Neural cell (in vitro differentiated cells): ENCODE measurements around the gene LAYN.

Experiments used
- EP300 ChIP-seq: fragments of 450-650 bp; conservative IDR thresholded peaks from 2 replicates; pipeline ENCODE4 v1.6.1; 2014; ENCODE audit warnings: antibody characterized with exemption, mild to moderate bottlenecking, moderate library complexity; ENCODE audit not compliant: poor library complexity, severe bottlenecking
- EZH2 ChIP-seq: fragments of 200-600, 300-800 bp; shearing (Covaris generic), sonication (generic); IDR thresholded peaks from 2 replicates; pipeline ENCODE4 v1.6.1; 2014; ENCODE audit warnings: antibody characterized with exemption, low read length, borderline replicate concordance, mild to moderate bottlenecking; ENCODE audit not compliant: insufficient read depth, poor library complexity, severe bottlenecking
- POLR2AphosphoS5 ChIP-seq: IDR thresholded peaks from 2 replicates; pipeline ENCODE4 v1.6.1; 2012
- RAD21 ChIP-seq: fragments of 450-650 bp; conservative IDR thresholded peaks from 2 replicates; pipeline ENCODE4 v1.6.1; 2014; ENCODE audit warnings: antibody characterized with exemption, mild to moderate bottlenecking, moderate library complexity
- TAF1 ChIP-seq: IDR thresholded peaks from 2 replicates; pipeline ENCODE4 v1.6.1; 2012; ENCODE audit warnings: low read depth
- TF ChIP-seq, protein P1 (sequence below): fragments of 450-650 bp; IDR thresholded peaks from 2 replicates; pipeline ENCODE4 v1.5.1; 2014; ENCODE audit warnings: antibody characterized with exemption, mild to moderate bottlenecking, moderate library complexity; ENCODE audit not compliant: poor library complexity, severe bottlenecking

DNA sequence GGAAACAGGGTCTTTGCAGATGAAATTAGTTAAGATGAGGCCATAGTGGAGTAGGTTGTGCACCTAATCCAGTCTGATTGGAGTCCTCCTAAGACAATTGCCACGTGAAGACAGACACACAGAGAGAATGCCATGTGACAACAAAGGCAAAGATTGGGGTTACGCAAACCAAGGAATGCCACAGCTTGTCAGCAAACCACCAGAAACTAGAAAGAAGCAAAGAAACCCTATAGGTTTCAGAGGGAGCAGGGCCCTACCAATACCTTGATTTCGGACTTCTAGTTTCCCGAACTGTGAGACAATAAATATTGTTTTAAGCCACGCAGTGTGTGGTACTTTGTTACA lies 8.2 kb upstream of the LAYN start:
- TF ChIP-seq POLR2AphosphoS5 (no peak), EP300 (no peak), RAD21 (no peak), TAF1 (no peak), EZH2 (no peak)
- TF ChIP-seq, protein P1, sequence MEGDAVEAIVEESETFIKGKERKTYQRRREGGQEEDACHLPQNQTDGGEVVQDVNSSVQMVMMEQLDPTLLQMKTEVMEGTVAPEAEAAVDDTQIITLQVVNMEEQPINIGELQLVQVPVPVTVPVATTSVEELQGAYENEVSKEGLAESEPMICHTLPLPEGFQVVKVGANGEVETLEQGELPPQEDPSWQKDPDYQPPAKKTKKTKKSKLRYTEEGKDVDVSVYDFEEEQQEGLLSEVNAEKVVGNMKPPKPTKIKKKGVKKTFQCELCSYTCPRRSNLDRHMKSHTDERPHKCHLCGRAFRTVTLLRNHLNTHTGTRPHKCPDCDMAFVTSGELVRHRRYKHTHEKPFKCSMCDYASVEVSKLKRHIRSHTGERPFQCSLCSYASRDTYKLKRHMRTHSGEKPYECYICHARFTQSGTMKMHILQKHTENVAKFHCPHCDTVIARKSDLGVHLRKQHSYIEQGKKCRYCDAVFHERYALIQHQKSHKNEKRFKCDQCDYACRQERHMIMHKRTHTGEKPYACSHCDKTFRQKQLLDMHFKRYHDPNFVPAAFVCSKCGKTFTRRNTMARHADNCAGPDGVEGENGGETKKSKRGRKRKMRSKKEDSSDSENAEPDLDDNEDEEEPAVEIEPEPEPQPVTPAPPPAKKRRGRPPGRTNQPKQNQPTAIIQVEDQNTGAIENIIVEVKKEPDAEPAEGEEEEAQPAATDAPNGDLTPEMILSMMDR, result no peak
